Esophagus (tissue), 2 donors: ENCODE data around the gene KNDC1. TPM values are rescaled to one million over a fixed set of nuclear protein-coding genes. Genes with fewer than 3 reads are reported as not detected.
"Not testable (repeated sequence)": the region's sequence is repeated elsewhere in the genome, so short reads cannot be mapped to it uniquely, and the experiment has no call there.

Source experiments
- H3K27ac ChIP-seq, 2 donors: one replicate each; pipeline ENCODE4 v1.5.1; 2013; ENCODE audit warnings: low read depth in 2 of 2, mild to moderate bottlenecking in 2 of 2, inconsistent platforms in 1 of 2, low read length in 1 of 2, moderate library complexity in 1 of 2
- H3K27me3 ChIP-seq, 2 donors: one replicate each; pipeline ENCODE4 v1.6.1; 2013; ENCODE audit warnings: low read length in 2 of 2, control low read depth in 1 of 2, mild to moderate bottlenecking in 1 of 2; ENCODE audit not compliant: insufficient read depth in 2 of 2, control insufficient read depth in 1 of 2
- H3K36me3 ChIP-seq, 2 donors: one replicate each; pipeline ENCODE4 v1.6.1; 2013; ENCODE audit warnings: low read length in 1 of 2; ENCODE audit not compliant: control insufficient read depth in 2 of 2, insufficient read depth in 2 of 2
- H3K4me1 ChIP-seq, 2 donors: one replicate each; pipeline ENCODE4 v1.6.1; 2013; ENCODE audit warnings: low read length in 1 of 2; ENCODE audit not compliant: control insufficient read depth in 2 of 2, insufficient read depth in 2 of 2
- H3K4me3 ChIP-seq, 2 donors: one replicate each; pipeline ENCODE4 v1.5.1; 2013; ENCODE audit warnings: low read length in 2 of 2, mild to moderate bottlenecking in 2 of 2, low read depth in 1 of 2, moderate library complexity in 1 of 2
- H3K9me3 ChIP-seq, 2 donors: one replicate each; pipeline ENCODE4 v1.6.1; 2013; ENCODE audit warnings: mild to moderate bottlenecking in 2 of 2, low read depth in 1 of 2, low read length in 1 of 2, moderate library complexity in 1 of 2; ENCODE audit not compliant: control insufficient read depth in 2 of 2, insufficient read depth in 1 of 2
- WGBS, 2 donors: extraction: QIAGEN DNeasy Blood & Tissue Kit; methylation state at CpG; one replicate each; pipeline ENCODE4 v1.1.7; 2013; 5-methylcytosine and 5-hydroxymethylcytosine counted together
- polyA plus RNA-seq, 2 donors: library from polyadenylated mRNA; stranded (reverse); fragments of 200-250 nt; gene quantifications; one replicate each; pipeline ENCODE4 v1.2.3, GENCODE V29; 2013
- donor health status: healthy with polysubstance abuse.
- donor health status: Bipolar disorder and iron deficiency.

KNDC1 gene
- polyA plus RNA-seq, 2 donors: 0.16 to 0.39 TPM

- H3K9me3 ChIP-seq: no peaks in the 10 kb centered on the region
- 80 to 82% methylated on average over 27 of the region's 27 CpGs for WGBS, 2 donors
- H3K4me3 ChIP-seq: no peak overlapping the region
- no peak overlapping the region for H3K27ac ChIP-seq
- H3K36me3 ChIP-seq: no peaks in the 10 kb centered on the region
- H3K4me1 ChIP-seq: peaks cover 0 to 1% of the 10 kb centered on the region in 2 donors
- peaks cover 0 to 2% of the 10 kb centered on the region in 2 donors for H3K27me3 ChIP-seq
Measured at GRCh38 chr10:133141958-133142340, 18.1 kb upstream of the KNDC1 start.

GRCh38 chr10:133142523-133143199, 17.4 kb upstream of the KNDC1 start:
- H3K36me3 ChIP-seq: no peaks in the 10 kb centered on the region
- H3K9me3 ChIP-seq: no peaks in the 10 kb centered on the region
- 76 to 83% methylated on average over 24 of the region's 24 CpGs for WGBS, 2 donors
- no peak overlapping the region for H3K4me3 ChIP-seq
- H3K27ac ChIP-seq: no peak overlapping the region
- peaks cover 0 to 2% of the 10 kb centered on the region in 2 donors for H3K27me3 ChIP-seq
- peaks cover 0 to 1% of the 10 kb centered on the region in 2 donors for H3K4me1 ChIP-seq

- 48 to 65% methylated on average over 10 of the region's 10 CpGs for WGBS, 2 donors
- H3K9me3 ChIP-seq: no peaks in the 10 kb centered on the region
- peaks cover 0 to 2% of the 10 kb centered on the region in 2 donors for H3K27me3 ChIP-seq
- H3K4me1 ChIP-seq: peaks cover 0 to 1% of the 10 kb centered on the region in 2 donors
- H3K27ac ChIP-seq: no peak overlapping the region
- no peaks in the 10 kb centered on the region for H3K36me3 ChIP-seq
- H3K4me3 ChIP-seq: no peak overlapping the region
Measured at GRCh38 chr10:133143200-133143533, 16.9 kb upstream of the KNDC1 start.

GRCh38 chr10:133143546-133143945, 16.5 kb upstream of the KNDC1 start:
- peaks cover 0 to 1% of the 10 kb centered on the region in 2 donors for H3K4me1 ChIP-seq
- H3K4me3 ChIP-seq: no peak overlapping the region
- WGBS, 2 donors: 44 to 59% methylated on average over 9 of the region's 9 CpGs
- no peaks in the 10 kb centered on the region for H3K36me3 ChIP-seq
- no peaks in the 10 kb centered on the region for H3K9me3 ChIP-seq
- no peak overlapping the region for H3K27ac ChIP-seq
- H3K27me3 ChIP-seq: peaks cover 0 to 2% of the 10 kb centered on the region in 2 donors

- Histone ChIP-seq H3K4me3 (no peak overlapping the region), H3K36me3 (no peaks in the 10 kb centered on the region), H3K27ac (no peak overlapping the region), H3K4me1 (peaks cover 0 to 1% of the 10 kb centered on the region in 2 donors), H3K27me3 (peaks cover 0 to 2% of the 10 kb centered on the region in 2 donors), H3K9me3 (no peaks in the 10 kb centered on the region)
- WGBS, 2 donors: 89 to 93% methylated on average over 7 of the region's 7 CpGs
Measured at GRCh38 chr10:133144771-133145170, 15.2 kb upstream of the KNDC1 start.

GRCh38 chr10:133150226-133150625, 9.8 kb upstream of the KNDC1 start:
- H3K4me1 ChIP-seq: no peaks in the 10 kb centered on the region
- no peaks in the 10 kb centered on the region for H3K36me3 ChIP-seq
- H3K4me3 ChIP-seq: no peak overlapping the region
- no peaks in the 10 kb centered on the region for H3K27me3 ChIP-seq
- H3K27ac ChIP-seq: no peak overlapping the region
- H3K9me3 ChIP-seq: peaks cover 0 to 5% of the 10 kb centered on the region in 2 donors
- WGBS, 2 donors: 93 to 94% methylated on average over 8 of the region's 8 CpGs

GRCh38 chr10:133150656-133151055, 9.4 kb upstream of the KNDC1 start:
- no peak overlapping the region for H3K27ac ChIP-seq
- no peaks in the 10 kb centered on the region for H3K27me3 ChIP-seq
- 85 to 92% methylated on average over 12 of the region's 12 CpGs for WGBS, 2 donors
- no peaks in the 10 kb centered on the region for H3K36me3 ChIP-seq
- H3K4me3 ChIP-seq: no peak overlapping the region
- peaks cover 0 to 5% of the 10 kb centered on the region in 2 donors for H3K9me3 ChIP-seq
- H3K4me1 ChIP-seq: no peaks in the 10 kb centered on the region

GRCh38 chr10:133151071-133151470, 8.9 kb upstream of the KNDC1 start:
- not testable (repeated sequence) for H3K4me1 ChIP-seq, H3K9me3 ChIP-seq, H3K27ac ChIP-seq, H3K4me3 ChIP-seq, H3K27me3 ChIP-seq, H3K36me3 ChIP-seq
- WGBS, 2 donors: 90% methylated on average over 3 of the region's 3 CpGs

GRCh38 chr10:133151543-133151972, 8.5 kb upstream of the KNDC1 start:
- 28 to 32% methylated on average over 9 of the region's 9 CpGs for WGBS, 2 donors

GRCh38 chr10:133154411-133154810, 5.6 kb upstream of the KNDC1 start:
- H3K36me3 ChIP-seq: no peaks in the 10 kb centered on the region
- no peak overlapping the region for H3K4me3 ChIP-seq
- H3K9me3 ChIP-seq: peaks cover 0 to 5% of the 10 kb centered on the region in 2 donors
- H3K27ac ChIP-seq: no peak overlapping the region
- H3K4me1 ChIP-seq: no peaks in the 10 kb centered on the region
- 74 to 77% methylated on average over 4 of the region's 4 CpGs for WGBS, 2 donors
- no peaks in the 10 kb centered on the region for H3K27me3 ChIP-seq

More at GRCh38 chr10:133151543-133151972, 8.5 kb upstream of the KNDC1 start:
- Histone ChIP-seq H3K4me1 (no peaks in the 10 kb centered on the region), H3K4me3 (no peak overlapping the region), H3K27me3 (no peaks in the 10 kb centered on the region), H3K36me3 (no peaks in the 10 kb centered on the region), H3K27ac (no peak overlapping the region), H3K9me3 (peaks cover 0 to 5% of the 10 kb centered on the region in 2 donors)
